Uterus (tissue), 2 donors: ENCODE measurements around the gene DHX40.

Experiments used
- POLR2A ChIP-seq, 2 donors: fragments of 450-650 bp; IDR thresholded peaks; one replicate each; pipeline ENCODE4 v1.6.1; 2016; ENCODE audit warnings: antibody characterized with exemption in 2 of 2, mild to moderate bottlenecking in 1 of 2, moderate library complexity in 1 of 2
- TF ChIP-seq, protein P1 (sequence below), 4 experiments: fragments of 200-600 bp in 2 of 4; fragments of 450-650 bp in 2 of 4; sonication (generic) in 2 of 4; IDR thresholded peaks; one replicate each; pipeline ENCODE4 v1.5.1; 2016 to 2019; ENCODE audit warnings: antibody characterized with exemption in 4 of 4, mild to moderate bottlenecking in 2 of 4, moderate library complexity in 1 of 4

DNA sequence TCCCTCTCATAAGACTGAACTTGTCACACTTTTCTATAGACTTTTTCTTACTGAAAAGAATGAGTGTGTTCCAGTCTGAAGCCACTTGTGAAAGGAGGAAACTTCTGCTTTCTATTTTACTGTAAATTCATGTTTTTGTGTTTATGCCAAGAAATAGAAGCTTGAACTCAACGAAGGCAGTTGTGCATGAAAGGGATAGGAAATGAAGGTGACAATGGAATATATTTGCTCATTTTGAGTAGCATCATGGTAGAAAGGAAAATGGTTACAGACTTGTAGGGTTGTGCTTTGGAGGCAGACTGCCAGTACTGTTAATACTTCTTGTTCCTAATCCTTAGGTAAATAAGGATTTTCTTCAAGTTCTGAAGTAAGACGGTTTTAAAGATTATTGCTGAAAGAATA is 62.4 kb downstream of the DHX40 start:
- no peak for TF ChIP-seq POLR2A (IDR thresholded peaks at IDR 0.05)
- TF ChIP-seq, protein P1, sequence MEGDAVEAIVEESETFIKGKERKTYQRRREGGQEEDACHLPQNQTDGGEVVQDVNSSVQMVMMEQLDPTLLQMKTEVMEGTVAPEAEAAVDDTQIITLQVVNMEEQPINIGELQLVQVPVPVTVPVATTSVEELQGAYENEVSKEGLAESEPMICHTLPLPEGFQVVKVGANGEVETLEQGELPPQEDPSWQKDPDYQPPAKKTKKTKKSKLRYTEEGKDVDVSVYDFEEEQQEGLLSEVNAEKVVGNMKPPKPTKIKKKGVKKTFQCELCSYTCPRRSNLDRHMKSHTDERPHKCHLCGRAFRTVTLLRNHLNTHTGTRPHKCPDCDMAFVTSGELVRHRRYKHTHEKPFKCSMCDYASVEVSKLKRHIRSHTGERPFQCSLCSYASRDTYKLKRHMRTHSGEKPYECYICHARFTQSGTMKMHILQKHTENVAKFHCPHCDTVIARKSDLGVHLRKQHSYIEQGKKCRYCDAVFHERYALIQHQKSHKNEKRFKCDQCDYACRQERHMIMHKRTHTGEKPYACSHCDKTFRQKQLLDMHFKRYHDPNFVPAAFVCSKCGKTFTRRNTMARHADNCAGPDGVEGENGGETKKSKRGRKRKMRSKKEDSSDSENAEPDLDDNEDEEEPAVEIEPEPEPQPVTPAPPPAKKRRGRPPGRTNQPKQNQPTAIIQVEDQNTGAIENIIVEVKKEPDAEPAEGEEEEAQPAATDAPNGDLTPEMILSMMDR (IDR thresholded peaks at IDR 0.05) = no peak
